ENCODE measurements around the gene LYZL1.
A peak's percentile ranks its signal among the peaks of the same experiment; 100 is the strongest.
"Not testable (repeated sequence)": the region's sequence is repeated elsewhere in the genome, so short reads cannot be mapped to it uniquely, and the experiment has no call there.

Gene LYZL1

DNA sequence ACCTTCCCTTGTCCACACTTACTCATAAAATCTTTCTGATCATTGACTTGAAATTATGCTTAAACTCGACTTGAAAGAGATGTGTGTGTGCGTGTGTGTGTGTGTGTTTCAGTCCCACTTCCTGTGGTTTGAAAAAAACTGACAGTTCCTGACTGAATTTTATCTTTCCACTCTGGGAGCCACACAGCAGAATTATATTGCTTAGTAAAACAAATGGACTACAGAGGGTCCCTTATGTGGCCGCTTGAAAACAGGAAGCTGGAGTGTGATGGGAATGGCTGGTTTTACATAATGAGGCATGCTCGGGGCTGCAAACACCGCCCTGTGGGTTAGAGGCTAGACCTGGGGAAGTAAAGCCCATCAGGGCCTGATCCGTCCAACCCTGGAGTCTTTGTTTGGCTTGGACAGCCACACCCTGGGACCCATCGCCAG, 54.8 kb downstream of the LYZL1 start:
- Histone ChIP-seq H3K4me1 (peaks cover 16% of the 10 kb centered on the region), H3K27me3 (ENCODE audit: low read depth) (no peaks in the 10 kb centered on the region), H3K36me3 (replicated peaks) (no peaks in the 10 kb centered on the region), H3K9me3 (peaks cover 5% of the 10 kb centered on the region; the same call in 1 of the 2 replicates), H3K4me3 (no peak overlapping the region)
- in situ Hi-C loops (cut with MboI; ENCODE audit: low sequenced_read_pairs) = no loop called here
- DNase-seq (ENCODE audit: low spot score in 2 of 2) = no peak

DNA sequence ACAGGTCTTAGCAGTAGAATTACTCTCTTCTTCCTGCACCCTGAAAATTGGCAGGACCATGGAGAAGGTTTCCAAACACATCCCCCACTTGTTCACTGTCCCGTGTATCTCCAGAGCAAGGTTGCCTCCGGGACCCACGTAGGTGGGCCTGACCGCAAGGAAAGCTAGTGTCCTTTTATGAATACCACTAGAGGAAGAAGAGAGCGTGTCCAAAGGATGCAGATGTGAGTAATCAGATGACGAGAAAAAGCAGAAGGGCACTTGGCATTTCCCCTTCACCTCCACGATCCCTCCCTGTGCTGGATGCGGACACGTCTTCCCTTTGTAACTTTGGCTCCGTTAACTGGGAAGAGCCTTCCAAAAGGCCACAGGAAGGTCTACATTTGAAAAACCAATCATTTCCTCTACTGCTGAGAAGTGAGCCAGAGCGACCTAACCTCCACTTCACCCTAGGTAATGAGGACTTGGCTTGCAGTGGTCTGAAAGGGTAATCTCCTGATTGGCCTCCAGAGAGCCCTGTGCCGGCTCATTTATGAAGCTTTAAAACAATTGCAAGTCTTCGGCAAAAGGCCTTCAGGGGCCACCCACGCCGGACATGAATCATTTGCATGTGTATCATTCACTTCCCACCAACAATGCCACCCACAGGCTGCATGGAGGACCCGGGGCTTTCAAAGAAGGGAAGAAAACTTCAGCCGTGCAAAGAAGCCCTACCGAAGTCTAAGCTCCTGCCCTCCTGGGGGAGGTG, 55.4 kb downstream of the LYZL1 start:
- peaks cover 5% of the 10 kb centered on the region; the same call in 1 of the 2 replicates for H3K9me3 ChIP-seq
- in situ Hi-C loops (cut with MboI; ENCODE audit: low sequenced_read_pairs) = no loop called here
- H3K4me1 ChIP-seq = peaks cover 16% of the 10 kb centered on the region
- DNase-seq (ENCODE audit: low spot score in 2 of 2) = peak; percentile 4 to 46
- no peaks in the 10 kb centered on the region for H3K36me3 ChIP-seq (replicated peaks)
- H3K4me3 ChIP-seq = no peak overlapping the region
- no peaks in the 10 kb centered on the region for H3K27me3 ChIP-seq (ENCODE audit: low read depth)

DNA sequence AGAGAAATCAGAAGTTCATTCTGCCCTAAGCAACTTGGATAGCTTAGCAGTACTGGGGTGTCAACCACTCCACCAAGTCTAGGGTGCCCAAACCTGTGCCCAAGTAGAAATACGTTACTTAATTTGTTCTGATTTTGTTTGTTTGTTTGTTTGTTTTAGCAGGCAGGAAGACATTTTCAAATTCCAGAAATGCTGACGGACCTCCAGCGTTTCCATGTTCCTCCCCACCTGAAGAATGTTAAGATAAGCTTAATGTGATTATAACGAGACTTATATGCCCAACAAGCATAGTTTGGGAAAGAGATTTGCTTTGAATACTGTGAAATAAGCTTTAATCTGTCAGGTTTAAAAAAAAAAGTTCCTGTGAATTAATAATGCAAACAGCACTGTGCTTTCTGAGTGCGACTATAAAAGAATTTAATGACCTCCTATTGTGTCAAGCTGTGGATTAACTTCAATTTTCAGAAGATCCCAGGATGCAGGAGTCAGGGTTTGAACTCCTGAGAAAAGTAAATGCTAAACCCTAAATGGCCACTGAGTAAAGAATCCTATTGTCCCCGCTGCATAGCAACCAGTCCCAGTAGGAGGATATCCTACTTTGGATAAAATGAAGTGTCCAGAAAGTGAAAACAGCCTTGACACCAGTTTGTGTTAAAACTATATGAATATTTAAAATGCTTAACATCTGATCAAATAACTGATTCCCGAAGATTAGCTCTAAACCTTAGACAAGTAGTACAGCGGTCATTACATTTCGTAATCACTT, 56.5 kb downstream of the LYZL1 start:
- peak; percentile 47 to 90 for DNase-seq (ENCODE audit: low spot score in 2 of 2)
- no peaks in the 10 kb centered on the region for H3K27me3 ChIP-seq (ENCODE audit: low read depth)
- peaks cover 5% of the 10 kb centered on the region; the same call in 1 of the 2 replicates for H3K9me3 ChIP-seq
- no peaks in the 10 kb centered on the region for H3K36me3 ChIP-seq (replicated peaks)
- no peak overlapping the region for H3K4me3 ChIP-seq
- in situ Hi-C loops (cut with MboI; ENCODE audit: low sequenced_read_pairs) = no loop called here
- H3K4me1 ChIP-seq = peaks cover 16% of the 10 kb centered on the region

GRCh38 chr10:29345910-29346209, 57.0 kb downstream of the LYZL1 start:
- DNase-seq (ENCODE audit: low spot score in 2 of 2) = no peak
- H3K4me1 ChIP-seq = peaks cover 16% of the 10 kb centered on the region
- no peaks in the 10 kb centered on the region for H3K27me3 ChIP-seq (ENCODE audit: low read depth)
- H3K36me3 ChIP-seq (replicated peaks) = no peaks in the 10 kb centered on the region
- no peak overlapping the region for H3K4me3 ChIP-seq
- peaks cover 5% of the 10 kb centered on the region; the same call in 1 of the 2 replicates for H3K9me3 ChIP-seq
- in situ Hi-C loops (cut with MboI; ENCODE audit: low sequenced_read_pairs) = no loop called here

DNA sequence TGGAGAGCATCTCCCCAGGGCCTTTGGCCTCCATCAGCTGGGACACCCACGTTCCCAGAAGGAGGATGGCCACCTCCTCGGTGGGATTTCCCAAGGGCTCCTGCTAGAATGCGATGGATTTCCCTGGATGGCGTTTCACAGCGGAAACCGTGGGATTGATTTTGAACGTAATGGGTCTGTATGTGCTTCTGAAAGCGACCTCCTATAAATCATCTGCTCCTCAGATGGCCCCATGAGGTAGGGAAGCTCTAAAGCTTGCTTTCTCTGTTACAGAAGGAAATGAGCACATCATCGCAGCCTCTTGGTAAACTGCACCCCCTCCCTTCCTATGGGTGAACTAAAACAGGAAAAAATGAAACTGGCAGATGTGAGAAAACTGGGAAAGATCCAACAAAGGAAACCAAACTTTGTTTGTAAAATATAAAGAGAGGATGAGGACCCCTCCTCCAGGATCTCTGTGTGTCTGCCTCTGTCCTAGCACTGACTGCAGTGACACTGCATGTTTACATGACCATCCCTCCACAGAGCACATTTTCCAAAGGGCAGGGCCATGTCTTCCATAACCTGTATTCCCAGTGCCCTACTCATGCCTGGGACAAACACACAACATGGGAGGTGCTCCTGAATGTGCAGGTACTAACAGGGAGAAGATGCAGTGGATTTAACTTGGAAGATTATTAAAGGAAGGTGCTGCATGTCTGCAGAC, 57.6 kb downstream of the LYZL1 start:
- Histone ChIP-seq H3K36me3 (replicated peaks) (no peaks in the 10 kb centered on the region), H3K4me1 (peaks cover 16% of the 10 kb centered on the region), H3K9me3 (peaks cover 5% of the 10 kb centered on the region; the same call in 1 of the 2 replicates), H3K27me3 (ENCODE audit: low read depth) (no peaks in the 10 kb centered on the region), H3K4me3 (no peak overlapping the region)
- in situ Hi-C loops (cut with MboI; ENCODE audit: low sequenced_read_pairs) = no loop called here
- no peak for DNase-seq (ENCODE audit: low spot score in 2 of 2)

DNA sequence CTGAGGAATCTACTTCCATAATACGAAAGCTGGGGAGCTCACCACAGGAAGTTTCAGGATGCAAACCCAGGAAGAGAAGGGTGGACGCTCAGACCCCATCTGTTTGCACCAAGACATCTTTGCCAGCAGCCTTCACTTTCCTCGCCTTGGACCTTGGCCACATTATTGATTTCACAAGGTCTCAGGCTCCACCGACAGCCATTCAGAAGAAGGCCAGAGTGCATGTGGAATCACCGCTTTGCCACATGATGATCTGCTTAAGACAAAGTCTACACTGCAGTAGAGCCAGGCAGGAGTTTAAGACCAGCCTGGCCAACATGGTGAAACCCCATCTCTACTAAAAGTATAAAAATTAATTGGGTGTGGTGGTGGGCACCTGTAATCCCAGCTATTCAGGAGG, 60.0 kb downstream of the LYZL1 start:
- Histone ChIP-seq H3K4me1 (peaks cover 16% of the 10 kb centered on the region), H3K4me3 (no peak overlapping the region), H3K27me3 (ENCODE audit: low read depth) (no peaks in the 10 kb centered on the region), H3K9me3 (no peaks in the 10 kb centered on the region), H3K36me3 (replicated peaks) (no peaks in the 10 kb centered on the region)
- DNase-seq (ENCODE audit: low spot score in 2 of 2) = no peak
- in situ Hi-C loops (cut with MboI; ENCODE audit: low sequenced_read_pairs) = no loop called here

DNA sequence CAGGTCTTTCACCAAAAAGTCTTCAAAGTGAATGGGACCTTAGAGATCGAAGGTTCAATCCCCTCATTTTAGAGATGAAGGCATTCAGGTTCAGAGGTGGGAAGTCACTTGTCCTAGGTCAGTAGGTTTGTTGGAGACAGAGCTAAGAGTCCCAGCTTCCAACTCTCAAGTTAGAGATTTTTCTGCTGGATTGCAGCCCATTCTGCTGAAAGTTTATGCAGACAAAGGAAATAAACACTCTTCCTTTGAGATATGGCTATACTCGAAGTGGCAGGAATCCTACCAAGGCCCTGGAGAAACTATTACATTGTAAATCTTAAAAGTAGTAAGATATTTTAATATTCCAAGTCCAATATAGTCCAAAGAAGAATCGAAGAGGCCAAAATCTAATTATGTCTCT, 64.4 kb downstream of the LYZL1 start:
- Histone ChIP-seq H3K36me3 (replicated peaks) (no peaks in the 10 kb centered on the region), H3K4me3 (no peak overlapping the region), H3K9me3 (no peaks in the 10 kb centered on the region), H3K27me3 (ENCODE audit: low read depth) (no peaks in the 10 kb centered on the region), H3K4me1 (no peaks in the 10 kb centered on the region)
- in situ Hi-C loops (cut with MboI; ENCODE audit: low sequenced_read_pairs) = no loop called here
- no peak for DNase-seq (ENCODE audit: low spot score in 2 of 2)

- Histone ChIP-seq H3K9me3 (no peaks in the 10 kb centered on the region), H3K4me3 (no peak overlapping the region), H3K4me1 (no peaks in the 10 kb centered on the region), H3K36me3 (replicated peaks) (no peaks in the 10 kb centered on the region), H3K27me3 (ENCODE audit: low read depth) (no peaks in the 10 kb centered on the region)
- no peak for DNase-seq (ENCODE audit: low spot score in 2 of 2)
- in situ Hi-C loops (cut with MboI; ENCODE audit: low sequenced_read_pairs) = no loop called here
These were observed 65.2 kb downstream of the LYZL1 start for GRCh38 chr10:29353887-29354561.

DNA sequence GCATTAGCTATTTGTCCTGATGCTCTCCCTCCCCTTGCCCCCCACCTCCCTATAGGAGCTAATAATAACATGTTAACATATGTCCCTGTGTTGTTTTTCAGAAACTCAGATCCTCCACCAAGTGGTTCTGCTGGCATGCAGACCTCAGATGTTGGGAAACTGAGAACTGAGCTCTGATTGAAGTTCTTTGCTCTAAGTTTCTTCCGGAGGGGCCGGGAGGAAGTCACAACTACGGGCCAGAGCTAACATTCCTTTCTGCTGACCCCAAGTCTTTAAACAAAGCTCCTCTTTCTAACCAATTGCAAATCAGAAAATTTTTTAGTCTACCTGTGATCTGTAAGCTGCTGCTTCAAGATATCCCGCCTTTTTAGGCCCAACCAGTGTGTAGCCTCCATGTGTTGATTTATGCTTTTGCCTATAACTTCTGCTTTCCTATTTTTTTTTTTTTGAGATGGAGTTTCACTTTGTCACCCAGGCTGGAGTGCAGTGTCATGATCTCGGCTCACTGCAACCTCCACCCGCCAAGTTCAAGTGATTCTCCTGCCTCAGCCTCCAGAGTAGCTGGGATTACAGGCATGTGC, 66.6 kb downstream of the LYZL1 start:
- DNase-seq (ENCODE audit: low spot score in 2 of 2) = no peak
- no peak overlapping the region for H3K4me3 ChIP-seq
- no peaks in the 10 kb centered on the region for H3K27me3 ChIP-seq (ENCODE audit: low read depth)
- no peaks in the 10 kb centered on the region for H3K36me3 ChIP-seq (replicated peaks)
- no peaks in the 10 kb centered on the region for H3K4me1 ChIP-seq
- no peaks in the 10 kb centered on the region for H3K9me3 ChIP-seq
- in situ Hi-C loops (cut with MboI; ENCODE audit: low sequenced_read_pairs) = no loop called here

GRCh38 chr10:29356931-29357330, 68.1 kb downstream of the LYZL1 start:
- H3K4me1 ChIP-seq = no peaks in the 10 kb centered on the region
- in situ Hi-C loops (cut with MboI; ENCODE audit: low sequenced_read_pairs) = no loop called here
- no peaks in the 10 kb centered on the region for H3K36me3 ChIP-seq (replicated peaks)
- H3K9me3 ChIP-seq = no peaks in the 10 kb centered on the region
- H3K27me3 ChIP-seq (ENCODE audit: low read depth) = no peaks in the 10 kb centered on the region
- no peak for DNase-seq (ENCODE audit: low spot score in 2 of 2)
- H3K4me3 ChIP-seq = no peak overlapping the region

DNA sequence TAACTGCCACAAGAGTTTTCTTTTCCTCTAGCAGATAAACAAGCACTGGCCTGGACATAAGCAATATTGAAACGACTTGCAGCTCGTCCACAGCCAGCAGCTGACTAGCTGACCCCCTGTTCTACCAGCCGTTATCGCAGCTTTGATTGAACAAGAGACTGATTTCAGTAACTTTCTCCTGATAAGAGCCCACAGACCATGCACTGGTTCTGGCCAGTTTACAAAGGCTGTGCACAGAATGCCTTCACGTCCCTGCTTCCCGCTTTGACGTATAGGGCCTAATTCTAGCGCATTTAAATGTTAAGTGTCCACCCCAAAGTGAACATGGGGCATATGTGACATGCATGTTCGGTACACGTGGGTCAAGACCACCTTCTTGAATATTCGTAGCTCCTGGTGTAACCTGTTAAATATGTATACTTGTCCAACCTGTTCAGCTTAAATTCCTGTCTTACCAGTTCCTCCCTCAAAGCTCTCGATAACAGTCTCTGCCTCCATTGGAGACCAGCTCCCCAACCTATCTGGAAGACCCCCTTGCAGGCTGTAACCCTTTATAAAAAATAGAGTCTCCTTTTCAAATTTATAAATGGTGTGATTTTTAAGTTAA, 69.2 kb downstream of the LYZL1 start:
- Histone ChIP-seq H3K27me3 (ENCODE audit: low read depth) (no peaks in the 10 kb centered on the region), H3K4me3 (no peak overlapping the region), H3K4me1 (no peaks in the 10 kb centered on the region), H3K36me3 (replicated peaks) (no peaks in the 10 kb centered on the region), H3K9me3 (no peaks in the 10 kb centered on the region)
- in situ Hi-C loops (cut with MboI; ENCODE audit: low sequenced_read_pairs) = no loop called here
- no peak for DNase-seq (ENCODE audit: low spot score in 2 of 2)

DNA sequence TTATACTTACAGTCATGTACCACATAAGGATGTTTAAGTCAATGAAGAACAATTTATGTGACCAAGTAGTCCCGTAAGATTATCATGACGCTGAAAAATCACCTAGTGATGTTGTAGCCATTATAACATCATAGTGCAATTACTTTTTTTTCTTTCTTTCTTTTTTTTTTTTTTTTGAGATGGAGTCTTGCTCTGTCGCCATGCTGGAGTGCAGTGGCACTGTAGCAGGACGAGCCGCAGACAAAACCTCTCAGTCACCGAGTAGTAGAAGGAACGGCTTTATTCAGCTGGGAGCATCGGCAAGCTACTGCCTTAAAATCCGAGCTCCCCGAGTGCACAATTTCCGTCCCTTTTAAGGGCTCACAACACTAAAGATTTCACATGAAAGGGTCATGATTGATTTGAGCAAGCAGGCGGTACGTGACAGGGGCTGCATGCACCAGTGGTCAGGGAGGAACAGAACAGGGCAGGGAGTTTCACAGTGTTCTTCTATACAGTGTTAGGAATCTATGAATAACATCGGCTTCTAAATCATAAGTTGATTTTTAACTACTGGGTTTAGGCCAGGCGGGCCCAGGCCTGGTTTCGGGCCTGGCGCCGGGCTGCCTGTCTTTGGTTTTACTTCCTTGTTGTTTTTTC, 71.5 kb downstream of the LYZL1 start:
- H3K36me3 ChIP-seq (replicated peaks); H3K9me3 ChIP-seq; H3K4me3 ChIP-seq; DNase-seq (ENCODE audit: low spot score in 2 of 2); in situ Hi-C loops (cut with MboI; ENCODE audit: low sequenced_read_pairs); H3K27me3 ChIP-seq (ENCODE audit: low read depth); H3K4me1 ChIP-seq: not testable (repeated sequence)
